OCI-LY1 (cell line): ENCODE data around the gene TBC1D10A.

Experiments used
- H2AFZ ChIP-seq: fragments of 200-600 bp; sonication (generic), shearing (Covaris generic); 2 replicates; pipeline ENCODE4 v1.6.0; 2014; ENCODE audit warnings: antibody characterized with exemption, mild to moderate bottlenecking, low read length
- H3F3A ChIP-seq: fragments of 200-600 bp; sonication (generic), shearing (Covaris generic); 2 replicates; pipeline ENCODE4 v1.6.0; 2014; ENCODE audit warnings: mild to moderate bottlenecking, antibody characterized with exemption, low read length, moderate library complexity; ENCODE audit not compliant: insufficient read depth
- H3K27ac ChIP-seq: fragments of 200-600 bp; sonication (generic); 2 replicates; pipeline ENCODE4 v1.5.1; 2014; ENCODE audit warnings: low read length, mixed run types, mild to moderate bottlenecking, low read depth; ENCODE audit not compliant: poor library complexity, severe bottlenecking
- H3K27me3 ChIP-seq: fragments of 200-600 bp; sonication (generic); 2 replicates; pipeline ENCODE4 v1.6.0; 2014; ENCODE audit warnings: antibody characterized with exemption, mild to moderate bottlenecking, low read length, moderate library complexity; ENCODE audit not compliant: insufficient read depth
- H3K36me3 ChIP-seq: fragments of 200-600 bp; sonication (generic); 2 replicates; pipeline ENCODE4 v1.6.1; 2014; ENCODE audit warnings: mild to moderate bottlenecking, antibody characterized with exemption, low read length, moderate library complexity, mixed read lengths; ENCODE audit not compliant: insufficient read depth
- H3K4me1 ChIP-seq: fragments of 200-600 bp; sonication (generic); 2 replicates; pipeline ENCODE4 v1.5.1; 2014; ENCODE audit warnings: mild to moderate bottlenecking, low read length, moderate library complexity; ENCODE audit not compliant: insufficient read depth, severe bottlenecking
- H3K4me2 ChIP-seq: fragments of 200-600 bp; sonication (generic), shearing (Covaris generic); 2 replicates; pipeline ENCODE4 v1.6.1; 2014; ENCODE audit warnings: low read length
- H3K4me3 ChIP-seq: fragments of 200-600 bp; sonication (generic); 2 replicates; pipeline ENCODE4 v1.5.1; 2014; ENCODE audit warnings: low read length, low read depth, mild to moderate bottlenecking, mixed read lengths; ENCODE audit not compliant: poor library complexity, severe bottlenecking
- H3K79me2 ChIP-seq: fragments of 200-600 bp; shearing (Covaris generic); 2 replicates; pipeline ENCODE4 v1.6.1; 2016; ENCODE audit warnings: mixed run types, low read length, mixed read lengths; ENCODE audit not compliant: insufficient read depth
- H3K9ac ChIP-seq: fragments of 200-600 bp; sonication (generic), shearing (Covaris generic); 2 replicates; pipeline ENCODE4 v1.6.1; 2014; ENCODE audit warnings: mild to moderate bottlenecking, low read length, mixed read lengths
- H3K9me2 ChIP-seq: fragments of 200-600 bp; sonication (generic), shearing (Covaris generic); 2 replicates; pipeline ENCODE4 v1.6.1; 2014; ENCODE audit warnings: low read depth, mild to moderate bottlenecking, low read length, mixed read lengths
- H3K9me3 ChIP-seq: fragments of 200-600 bp; shearing (Covaris generic); 2 replicates; pipeline ENCODE4 v1.6.1; 2014; ENCODE audit warnings: low read length, mixed read lengths
- H4K20me1 ChIP-seq: fragments of 200-600 bp; sonication (generic), shearing (Covaris generic); 2 replicates; pipeline ENCODE4 v1.6.0; 2016; ENCODE audit warnings: mild to moderate bottlenecking, low read length; ENCODE audit not compliant: insufficient read depth
- EZH2 ChIP-seq: fragments of 200-600 bp; sonication (generic), shearing (Covaris generic); IDR thresholded peaks from 2 replicates; pipeline ENCODE4 v1.8.0; 2017; ENCODE audit warnings: borderline replicate concordance, mixed run types, mild to moderate bottlenecking, antibody characterized with exemption, low read length, moderate library complexity, mixed read lengths
- TF ChIP-seq, protein P1 (sequence below): fragments of 200-600 bp; sonication (generic), shearing (Covaris generic); IDR thresholded peaks from 2 replicates; pipeline ENCODE4 v1.5.1; 2017; ENCODE audit warnings: mild to moderate bottlenecking, antibody characterized with exemption, low read length, moderate library complexity, mixed read lengths

The TBC1D10A gene

DNA sequence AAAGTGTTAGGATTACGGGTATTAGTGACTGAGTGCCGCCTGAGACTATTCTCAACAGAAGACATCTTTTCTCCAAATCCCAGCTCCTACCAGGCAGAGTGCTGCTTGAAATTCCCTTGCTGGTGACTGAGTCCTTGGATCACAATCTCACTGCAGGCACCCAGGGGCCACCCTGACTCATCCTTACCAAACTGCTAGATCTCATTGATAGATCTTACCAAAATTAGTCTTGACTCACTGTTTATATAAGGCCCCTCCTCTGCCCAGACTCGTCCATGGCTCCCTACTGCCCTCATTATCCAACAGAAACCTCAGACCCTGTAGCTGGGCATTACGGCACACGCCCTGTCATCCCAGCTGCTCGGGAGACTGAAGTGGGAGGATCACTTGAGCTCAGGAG, 14.7 kb downstream of the TBC1D10A start:
- Histone ChIP-seq H3K79me2 (no peaks in the 10 kb centered on the region), H4K20me1 (no peaks in the 10 kb centered on the region), H3K4me3 (no peak overlapping the region), H3K36me3 (peaks cover 4% of the 10 kb centered on the region; the same call in 1 of the 2 replicates), H3K4me2 (no peak overlapping the region), H3F3A (no peaks in the 10 kb centered on the region), H3K27ac (no peak overlapping the region), H3K9ac (no peak overlapping the region), H3K9me3 (no peaks in the 10 kb centered on the region), H3K9me2 (no peaks in the 10 kb centered on the region), H3K4me1 (peaks cover 45% of the 10 kb centered on the region), H3K27me3 (no peaks in the 10 kb centered on the region), H2AFZ (no peak overlapping the region)
- TF ChIP-seq, protein P1, sequence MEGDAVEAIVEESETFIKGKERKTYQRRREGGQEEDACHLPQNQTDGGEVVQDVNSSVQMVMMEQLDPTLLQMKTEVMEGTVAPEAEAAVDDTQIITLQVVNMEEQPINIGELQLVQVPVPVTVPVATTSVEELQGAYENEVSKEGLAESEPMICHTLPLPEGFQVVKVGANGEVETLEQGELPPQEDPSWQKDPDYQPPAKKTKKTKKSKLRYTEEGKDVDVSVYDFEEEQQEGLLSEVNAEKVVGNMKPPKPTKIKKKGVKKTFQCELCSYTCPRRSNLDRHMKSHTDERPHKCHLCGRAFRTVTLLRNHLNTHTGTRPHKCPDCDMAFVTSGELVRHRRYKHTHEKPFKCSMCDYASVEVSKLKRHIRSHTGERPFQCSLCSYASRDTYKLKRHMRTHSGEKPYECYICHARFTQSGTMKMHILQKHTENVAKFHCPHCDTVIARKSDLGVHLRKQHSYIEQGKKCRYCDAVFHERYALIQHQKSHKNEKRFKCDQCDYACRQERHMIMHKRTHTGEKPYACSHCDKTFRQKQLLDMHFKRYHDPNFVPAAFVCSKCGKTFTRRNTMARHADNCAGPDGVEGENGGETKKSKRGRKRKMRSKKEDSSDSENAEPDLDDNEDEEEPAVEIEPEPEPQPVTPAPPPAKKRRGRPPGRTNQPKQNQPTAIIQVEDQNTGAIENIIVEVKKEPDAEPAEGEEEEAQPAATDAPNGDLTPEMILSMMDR: no peak
- TF ChIP-seq EZH2: no peak

DNA sequence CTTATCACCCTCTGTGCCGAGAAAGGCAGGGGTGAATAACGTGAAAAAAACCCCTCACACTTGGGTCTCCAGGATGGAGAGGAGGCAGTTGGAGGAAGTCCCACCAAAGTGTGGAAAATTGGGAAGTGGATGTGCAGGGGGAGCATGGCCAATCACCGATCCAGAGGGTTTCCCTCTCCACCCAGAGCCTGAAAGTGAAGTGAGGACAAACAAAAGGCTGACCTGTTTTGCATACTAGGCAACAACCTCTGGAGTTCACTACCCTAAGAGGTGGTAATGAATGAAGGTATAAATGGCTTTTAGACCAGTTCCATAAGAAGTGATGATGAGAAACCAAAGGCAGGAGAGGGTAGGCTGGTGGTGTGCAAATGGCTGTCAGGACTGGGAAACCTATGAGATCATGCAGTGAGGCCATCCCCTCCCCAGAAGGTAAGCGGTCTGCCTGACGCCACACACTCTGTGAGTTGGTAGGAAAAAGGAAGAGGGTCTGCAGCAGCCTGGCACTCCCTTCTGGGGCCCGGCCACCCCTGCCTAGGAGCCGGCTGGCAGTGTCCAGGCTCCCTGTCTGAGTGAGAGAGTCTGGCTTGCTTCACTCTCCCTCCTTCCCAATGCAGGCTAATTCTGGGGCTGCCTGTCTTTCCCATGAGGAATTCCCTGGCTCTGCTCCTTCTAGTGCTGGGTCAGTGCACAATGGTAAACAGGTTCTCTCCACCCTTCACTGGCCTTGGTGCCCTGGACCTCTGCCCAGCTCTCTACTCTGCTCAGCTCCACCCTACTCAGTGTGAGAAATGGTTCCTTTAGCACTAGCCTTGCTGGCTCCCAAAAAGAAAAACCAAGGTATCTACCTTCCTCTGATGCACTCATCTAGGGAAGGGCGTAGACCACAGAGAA, 15.6 kb downstream of the TBC1D10A start:
- Histone ChIP-seq H3K27ac (peak overlapping the region; percentile 99), H3K4me3 (no peak overlapping the region), H3K9ac (peak overlapping the region; percentile 23; the same call in 1 of the 2 replicates), H3K9me3 (no peaks in the 10 kb centered on the region), H3F3A (no peaks in the 10 kb centered on the region), H3K79me2 (no peaks in the 10 kb centered on the region), H4K20me1 (no peaks in the 10 kb centered on the region), H3K4me1 (peaks cover 55% of the 10 kb centered on the region), H3K9me2 (no peaks in the 10 kb centered on the region), H3K4me2 (peak overlapping the region; percentile 31; the same call in 1 of the 2 replicates), H2AFZ (no peak overlapping the region), H3K27me3 (no peaks in the 10 kb centered on the region), H3K36me3 (peaks cover 4% of the 10 kb centered on the region; the same call in 1 of the 2 replicates)
- no peak for TF ChIP-seq EZH2
- TF ChIP-seq, protein P1: no peak

DNA sequence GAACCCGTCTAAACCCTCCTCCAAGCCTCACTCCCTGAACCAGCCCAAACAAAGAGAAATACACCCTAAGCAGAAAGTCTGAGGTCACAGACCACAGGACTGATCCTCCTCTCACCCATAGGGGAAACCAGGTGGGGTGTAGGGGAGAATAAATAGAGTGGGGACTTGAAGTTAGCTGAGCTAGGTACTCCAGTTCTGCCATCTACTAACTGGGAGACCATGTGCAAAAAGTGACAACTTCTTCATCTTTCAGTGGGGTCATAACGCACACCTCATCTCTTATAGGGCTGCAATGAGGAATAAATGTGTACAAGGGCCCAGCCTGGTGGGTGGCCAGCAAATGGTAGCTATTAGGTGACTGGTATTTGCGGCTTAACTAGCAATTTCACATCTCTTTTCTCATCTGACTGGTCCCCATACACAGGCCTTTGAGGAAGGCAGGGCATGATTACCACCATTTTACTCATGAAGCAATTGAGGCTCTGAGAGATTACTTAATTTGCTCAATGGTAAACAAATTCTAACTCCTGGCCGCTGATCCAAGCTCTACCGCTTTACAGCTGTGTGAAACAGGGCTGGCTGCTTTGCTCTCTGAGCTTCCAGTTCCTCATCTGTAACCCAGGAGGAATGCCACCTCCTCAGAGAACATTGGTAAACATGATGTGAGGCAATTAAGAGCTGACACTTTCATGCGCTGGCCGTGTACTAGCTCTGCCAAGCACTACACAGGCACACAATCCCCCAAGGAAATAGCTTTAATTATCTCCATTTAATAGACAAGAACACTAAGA, 16.6 kb downstream of the TBC1D10A start:
- H3F3A ChIP-seq: 0 out of 2 replicates have a peak, but pooled peaks cover under 1% of the 10 kb centered on the region
- TF ChIP-seq EZH2: no peak
- TF ChIP-seq, protein P1: no peak
- no peaks in the 10 kb centered on the region for H3K9me2 ChIP-seq
- no peaks in the 10 kb centered on the region for H4K20me1 ChIP-seq
- H3K4me1 ChIP-seq: peaks cover 64% of the 10 kb centered on the region
- H3K36me3 ChIP-seq: peaks cover 4% of the 10 kb centered on the region; the same call in 1 of the 2 replicates
- peak overlapping the region; percentile 23; the same call in 1 of the 2 replicates for H3K9ac ChIP-seq
- no peak overlapping the region for H3K4me3 ChIP-seq
- H3K27me3 ChIP-seq: no peaks in the 10 kb centered on the region
- H3K4me2 ChIP-seq: peak overlapping the region; percentile 31; the same call in 1 of the 2 replicates
- H3K9me3 ChIP-seq: no peaks in the 10 kb centered on the region
- H3K27ac ChIP-seq: peak overlapping the region; percentile 99
- no peak overlapping the region for H2AFZ ChIP-seq
- H3K79me2 ChIP-seq: no peaks in the 10 kb centered on the region
